Chondrocyte (in vitro differentiated cells): ENCODE measurements around the gene SLC35F4. TPM values are rescaled to one million over a fixed set of nuclear protein-coding genes. Genes with fewer than 3 reads are reported as not detected.

Source experiments
- DNase-seq: peaks from one replicate; pipeline ENCODE4 v3.0.0; 2021; ENCODE audit warnings: mixed read lengths, low spot score
- H3K27ac Mint-ChIP-seq: one replicate; pipeline ENCODE4 v1.8.0; 2021; ENCODE audit warnings: mild to moderate bottlenecking, moderate library complexity, mixed read lengths; ENCODE audit not compliant: unreplicated experiment
- H3K27me3 Mint-ChIP-seq: 2 replicates; pipeline ENCODE4 v1.8.0; 2021; ENCODE audit warnings: low read depth, mixed read lengths
- H3K36me3 Mint-ChIP-seq: 2 replicates; pipeline ENCODE4 v1.8.0; 2021; ENCODE audit warnings: low read depth, mixed read lengths
- H3K4me1 Mint-ChIP-seq: 2 replicates; pipeline ENCODE4 v1.8.0; 2021; ENCODE audit warnings: low read depth, mild to moderate bottlenecking, mixed read lengths
- H3K4me3 Mint-ChIP-seq: one replicate; pipeline ENCODE4 v1.8.0; 2021; ENCODE audit warnings: mild to moderate bottlenecking, moderate library complexity, mixed read lengths; ENCODE audit not compliant: unreplicated experiment
- H3K9me3 Mint-ChIP-seq: 2 replicates; pipeline ENCODE4 v1.8.0; 2021; ENCODE audit warnings: low read depth, mixed read lengths
- total RNA-seq: library from RNA; stranded (reverse); gene quantifications from 3 replicates; pipeline ENCODE4 v1.2.1, GENCODE V29; 2021
- TF ChIP-seq, protein P1 (sequence below): fragments of 200-600 bp; sonication (generic); IDR thresholded peaks from 2 replicates; pipeline ENCODE4 v1.5.0; 2021; ENCODE audit warnings: antibody characterized with exemption, mild to moderate bottlenecking, moderate library complexity

The SLC35F4 gene
- total RNA-seq, 1 donor from 2014 or later, result not detected

DNA sequence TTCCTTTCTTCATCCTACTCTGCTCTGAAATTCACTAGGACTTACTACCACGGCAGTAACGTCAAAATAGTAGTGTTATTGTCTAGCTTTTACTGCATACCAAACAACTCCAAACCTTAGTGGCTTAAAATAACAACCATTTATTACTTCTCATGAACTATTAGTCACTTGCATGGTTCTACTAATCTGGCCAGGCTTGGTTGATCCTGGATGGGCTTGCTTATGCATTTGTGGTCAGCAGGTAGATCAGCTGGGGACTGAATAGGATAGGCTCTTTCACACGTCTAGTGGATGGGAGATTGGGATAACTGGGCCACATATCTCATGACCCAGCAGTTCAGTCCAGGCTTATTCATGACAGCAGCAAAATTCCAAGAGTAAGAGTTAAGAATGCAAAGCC lies 9.4 kb upstream of the SLC35F4 start:
- peaks cover 27% of the 10 kb centered on the region for H3K27me3 Mint-ChIP-seq

DNA sequence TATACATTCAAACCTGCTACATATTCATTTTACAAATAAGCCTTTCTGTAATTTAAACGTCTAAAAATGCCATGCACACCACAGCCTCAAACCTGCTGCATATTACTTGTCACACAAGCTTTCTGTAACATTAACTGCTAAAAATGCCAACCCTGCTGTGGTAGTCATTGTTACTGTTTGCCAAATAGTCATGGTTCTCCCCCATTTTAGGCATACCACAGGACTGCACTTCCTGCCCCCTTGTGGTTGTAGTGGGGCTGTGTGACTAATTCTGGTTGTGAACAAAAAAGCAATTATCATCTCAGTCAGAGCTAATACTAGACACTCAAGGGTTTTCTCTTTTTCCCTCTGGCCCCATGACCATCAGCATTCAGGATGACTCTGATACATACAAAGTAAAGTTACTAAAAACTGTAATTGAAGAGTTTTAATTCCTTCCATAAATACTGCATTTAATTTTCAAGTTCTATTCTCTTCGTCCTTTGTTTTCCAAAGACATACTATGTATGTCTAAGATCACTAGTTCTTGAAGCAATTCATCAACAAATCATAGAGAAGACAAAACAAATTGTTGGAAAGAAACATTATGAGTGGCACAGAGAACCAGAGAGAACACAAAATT lies 5.7 kb upstream of the SLC35F4 start:
- no peaks in the 10 kb centered on the region for H3K36me3 Mint-ChIP-seq
- peaks cover 39% of the 10 kb centered on the region for H3K27me3 Mint-ChIP-seq

More for the DNA sequence above, 9.4 kb upstream of the SLC35F4 start:
- TF ChIP-seq, protein P1, sequence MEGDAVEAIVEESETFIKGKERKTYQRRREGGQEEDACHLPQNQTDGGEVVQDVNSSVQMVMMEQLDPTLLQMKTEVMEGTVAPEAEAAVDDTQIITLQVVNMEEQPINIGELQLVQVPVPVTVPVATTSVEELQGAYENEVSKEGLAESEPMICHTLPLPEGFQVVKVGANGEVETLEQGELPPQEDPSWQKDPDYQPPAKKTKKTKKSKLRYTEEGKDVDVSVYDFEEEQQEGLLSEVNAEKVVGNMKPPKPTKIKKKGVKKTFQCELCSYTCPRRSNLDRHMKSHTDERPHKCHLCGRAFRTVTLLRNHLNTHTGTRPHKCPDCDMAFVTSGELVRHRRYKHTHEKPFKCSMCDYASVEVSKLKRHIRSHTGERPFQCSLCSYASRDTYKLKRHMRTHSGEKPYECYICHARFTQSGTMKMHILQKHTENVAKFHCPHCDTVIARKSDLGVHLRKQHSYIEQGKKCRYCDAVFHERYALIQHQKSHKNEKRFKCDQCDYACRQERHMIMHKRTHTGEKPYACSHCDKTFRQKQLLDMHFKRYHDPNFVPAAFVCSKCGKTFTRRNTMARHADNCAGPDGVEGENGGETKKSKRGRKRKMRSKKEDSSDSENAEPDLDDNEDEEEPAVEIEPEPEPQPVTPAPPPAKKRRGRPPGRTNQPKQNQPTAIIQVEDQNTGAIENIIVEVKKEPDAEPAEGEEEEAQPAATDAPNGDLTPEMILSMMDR, result no peak
- DNase-seq, result no peak
- Mint-ChIP-seq H3K36me3 (no peaks in the 10 kb centered on the region), H3K27ac (no peak overlapping the region), H3K4me3 (no peak overlapping the region), H3K4me1 (no peaks in the 10 kb centered on the region), H3K9me3 (peaks cover 10% of the 10 kb centered on the region)

DNA sequence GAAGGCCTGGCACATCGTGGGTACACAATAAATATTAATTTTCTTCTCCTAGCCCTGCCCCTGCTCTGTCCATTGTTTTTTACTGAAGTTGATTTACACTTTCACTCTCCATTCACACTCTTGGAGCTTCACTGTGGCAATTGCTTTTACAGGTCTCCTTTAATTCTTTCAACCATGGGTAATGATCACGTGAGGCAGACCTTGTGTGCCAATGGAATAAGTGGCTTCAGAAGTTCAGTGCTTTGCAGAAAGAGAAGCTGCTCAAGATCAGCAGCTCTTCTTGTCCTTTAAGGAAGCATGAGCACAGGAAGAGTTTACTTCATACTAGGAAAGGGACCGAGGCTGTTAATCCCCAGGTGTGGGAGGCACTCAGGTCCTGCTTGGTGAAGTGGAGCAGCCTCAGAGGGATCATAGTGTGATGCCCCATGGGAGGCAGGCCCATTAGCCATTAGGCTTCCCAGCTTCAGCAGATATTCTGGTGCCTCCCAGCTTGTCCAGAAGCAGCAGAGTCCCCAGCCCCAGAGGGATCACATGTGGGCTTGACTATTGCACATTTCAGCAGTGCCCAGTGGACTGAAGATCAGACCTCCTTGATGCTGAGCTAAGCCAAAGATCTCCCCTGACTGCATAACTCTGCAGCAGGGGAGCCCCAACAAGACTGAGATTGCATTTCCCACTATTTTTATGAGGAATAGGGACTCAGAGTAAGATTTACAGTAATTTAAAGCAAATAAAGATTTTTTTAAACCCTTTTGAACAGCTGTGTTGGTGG lies 5.0 kb upstream of the SLC35F4 start:
- Mint-ChIP-seq H3K27ac (no peak overlapping the region), H3K4me3 (no peak overlapping the region), H3K9me3 (no peaks in the 10 kb centered on the region), H3K4me1 (no peaks in the 10 kb centered on the region), H3K36me3 (no peaks in the 10 kb centered on the region), H3K27me3 (peaks cover 45% of the 10 kb centered on the region)
- TF ChIP-seq, protein P1, result no peak
- no peak for DNase-seq

More for the DNA sequence above, 5.7 kb upstream of the SLC35F4 start:
- TF ChIP-seq, protein P1, result peak; percentile 72
- no peaks in the 10 kb centered on the region for H3K4me1 Mint-ChIP-seq
- no peaks in the 10 kb centered on the region for H3K9me3 Mint-ChIP-seq
- H3K4me3 Mint-ChIP-seq, result no peak overlapping the region
- no peak for DNase-seq
- no peak overlapping the region for H3K27ac Mint-ChIP-seq

DNA sequence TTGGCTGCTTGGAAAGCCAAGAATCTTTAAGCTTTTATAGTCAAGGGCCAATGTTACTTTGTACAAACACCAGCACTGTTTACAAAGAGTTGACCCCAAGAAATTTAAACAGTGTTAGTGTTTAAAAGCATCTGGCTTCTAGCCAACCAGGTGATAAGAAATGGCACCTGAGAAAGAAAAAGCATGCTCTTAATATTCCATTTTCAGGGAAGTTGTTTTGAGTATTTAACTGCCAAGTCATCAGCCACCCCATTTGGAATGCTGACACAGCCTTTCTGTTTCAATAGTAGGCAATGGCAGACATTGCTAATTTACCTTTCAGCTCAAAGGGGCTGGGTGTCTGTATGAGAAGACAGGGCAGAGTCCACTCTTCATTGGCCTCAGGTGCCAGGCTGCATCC lies 3.7 kb upstream of the SLC35F4 start:
- Mint-ChIP-seq H3K4me3 (no peak overlapping the region), H3K36me3 (no peaks in the 10 kb centered on the region), H3K9me3 (no peaks in the 10 kb centered on the region), H3K4me1 (no peaks in the 10 kb centered on the region), H3K27ac (no peak overlapping the region), H3K27me3 (peaks cover 45% of the 10 kb centered on the region)
- DNase-seq, result no peak
- TF ChIP-seq, protein P1, result no peak

DNA sequence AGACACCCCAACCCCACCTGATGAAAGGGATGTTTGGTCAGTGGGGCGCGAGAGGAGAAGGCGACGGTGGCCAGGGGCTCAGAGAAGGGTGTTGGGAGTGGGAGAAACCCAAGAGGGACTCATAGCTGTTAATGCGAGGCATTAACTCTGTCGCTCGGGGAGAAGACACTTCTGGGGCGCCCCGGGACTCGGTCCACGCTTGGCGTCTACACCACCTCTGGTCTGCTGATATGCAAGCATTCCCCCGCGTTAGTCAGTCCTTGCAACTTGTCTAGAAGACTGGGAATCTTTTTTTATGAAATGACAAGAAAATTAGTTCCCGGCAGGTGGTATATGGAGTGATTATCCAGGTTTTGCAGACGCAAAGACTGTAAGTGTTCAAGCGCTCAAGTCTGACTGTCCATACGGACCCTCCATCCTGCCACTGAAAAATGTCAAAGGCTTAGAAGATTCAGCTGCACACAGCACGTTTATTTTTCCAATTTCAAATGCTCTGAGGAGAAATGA lies 360 bp upstream of the SLC35F4 start:
- peaks cover 43% of the 10 kb centered on the region for H3K27me3 Mint-ChIP-seq
- H3K9me3 Mint-ChIP-seq, result no peaks in the 10 kb centered on the region
- no peaks in the 10 kb centered on the region for H3K36me3 Mint-ChIP-seq
- no peak for DNase-seq
- no peaks in the 10 kb centered on the region for H3K4me1 Mint-ChIP-seq
- H3K4me3 Mint-ChIP-seq, result no peak overlapping the region
- no peak overlapping the region for H3K27ac Mint-ChIP-seq
- TF ChIP-seq, protein P1, result no peak
